GF-D8 (cell line): ENCODE results near the gene TIMM8A.
"Not testable (repeated sequence)": the region's sequence is repeated elsewhere in the genome, so short reads cannot be mapped to it uniquely, and the experiment has no call there.

ENCODE experiments used
- DNase-seq: peaks from one replicate; lab custom pipeline; 2025; lab: John Stamatoyannopoulos, UW

The TIMM8A gene

GRCh38 chrX:101359966-101360365 lies 11.4 kb upstream of the TIMM8A start:
- no peak for DNase-seq

GRCh38 chrX:101357166-101357795 lies 8.7 kb upstream of the TIMM8A start:
- DNase-seq = no peak

GRCh38 chrX:101349193-101349562 lies 636 bp upstream of the TIMM8A start:
- DNase-seq = no peak

GRCh38 chrX:101347859-101348451 lies 587 bp downstream of the TIMM8A start:
- no peak for DNase-seq

- DNase-seq = no peak
Measured at GRCh38 chrX:101337776-101338271, 10.7 kb downstream of the TIMM8A start.

GRCh38 chrX:101334310-101334709 lies 14.2 kb downstream of the TIMM8A start:
- DNase-seq = not testable (repeated sequence)

GRCh38 chrX:101326600-101326999 lies 21.9 kb downstream of the TIMM8A start:
- not testable (repeated sequence) for DNase-seq

- DNase-seq = no peak
Measured at GRCh38 chrX:101303790-101304189, 44.8 kb downstream of the TIMM8A start.
